ENCODE measurements around the gene MKS1. TPM values are rescaled to one million over a fixed set of nuclear protein-coding genes. Genes with fewer than 3 reads are reported as not detected.

The MKS1 gene
- total RNA-seq, 1 experiment from 2014 or later, result 29.8 TPM

DNA sequence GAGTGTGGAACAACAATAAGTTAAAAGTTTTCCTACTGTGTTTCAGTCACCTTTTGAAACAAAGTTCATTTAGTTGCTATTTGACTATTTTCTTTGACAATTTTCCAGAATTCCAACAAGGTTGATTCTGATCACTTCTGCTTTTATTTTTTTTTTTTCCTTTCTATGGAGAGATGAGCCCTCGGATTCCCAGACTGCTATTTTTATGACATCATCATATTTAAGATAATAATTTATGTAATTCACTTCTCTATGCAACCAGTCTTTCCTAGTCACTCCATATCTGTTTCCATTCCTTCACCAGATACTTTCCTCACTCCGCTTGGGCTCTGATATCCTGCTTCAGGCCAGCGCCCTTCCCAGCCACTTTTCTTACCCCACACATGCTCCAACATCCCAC is 44.2 kb downstream of the MKS1 start:
- ATAC-seq, result no peak
- ChIA-PET RAD21 (ENCODE audit: low non-redundant PET in 1 of 2, low total read pairs in 2 of 2, uncharacterized antibody in 2 of 2, unreplicated experiment in 2 of 2) (no interaction called here), POLR2A (no interaction called here), CTCF (interaction anchor here (0.8 kb wide), 1 partner anchor 53 kb away, joined by 3 read pairs; no protein-coding TSS in a partner anchor)
- DNase-seq (ENCODE audit: low read depth, low spot score), result no peak
- Histone ChIP-seq H2AFZ (ENCODE audit: low read depth, low read length, poor library complexity, severe bottlenecking) (no peak overlapping the region), H3K27me3 (ENCODE audit: insufficient read depth, low read length) (peaks cover 12% of the 10 kb centered on the region), H3K4me2 (ENCODE audit: low read length) (no peak overlapping the region), H3K9me2 (ENCODE audit: insufficient read depth) (no peaks in the 10 kb centered on the region), H3K27ac (ENCODE audit: low read depth, low read length) (no peak overlapping the region), H3K79me2 (ENCODE audit: insufficient read depth, low read length) (no peaks in the 10 kb centered on the region), H3K4me1 (ENCODE audit: control insufficient read depth in 1 of 2, insufficient read depth in 2 of 2, low read length in 2 of 2) (0 out of 4 replicates have a peak, but pooled peaks cover 0 to 2% of the 10 kb centered on the region in 2 experiments), H3K36me3 (ENCODE audit: control insufficient read depth in 1 of 2, insufficient read depth in 2 of 2, low read length in 2 of 2) (no peaks in the 10 kb centered on the region), H3K9me3 (ENCODE audit: control insufficient read depth in 1 of 2, insufficient read depth in 1 of 2, low read depth in 1 of 2, low read length in 2 of 2) (no peaks in the 10 kb centered on the region), H3K9ac (ENCODE audit: low read length) (no peak overlapping the region), H4K20me1 (ENCODE audit: insufficient read depth) (no peaks in the 10 kb centered on the region), H3K4me3 (replicated peaks in 1 of 2; ENCODE audit: low read depth in 1 of 2, low read length in 2 of 2) (no peak overlapping the region)
- intact Hi-C loops (cut with micrococcal nuclease), result loop anchor here (5.0 kb wide), 1 partner anchor 1043 kb away; no protein-coding TSS in a partner anchor
- TF ChIP-seq RAD21 (IDR thresholded peaks at IDR 0.05; ENCODE audit: low read depth) (no peak), CBX3 (IDR thresholded peaks at IDR 0.05; ENCODE audit: low read depth) (no peak), SIN3A (IDR thresholded peaks at IDR 0.05; ENCODE audit: low read depth) (no peak), YY1 (IDR thresholded peaks at IDR 0.05; ENCODE audit: extremely low read depth, insufficient replicate concordance, low read depth, low read length) (no peak), SP1 (IDR thresholded peaks at IDR 0.05; ENCODE audit: low read depth) (no peak), SRF (IDR thresholded peaks at IDR 0.05; ENCODE audit: low read depth) (no peak), ZFX (IDR thresholded peaks at IDR 0.05) (no peak), TCF7L2 (IDR thresholded peaks at IDR 0.05; ENCODE audit: borderline replicate concordance, extremely low read depth, insufficient read depth, insufficient read length) (no peak), ZNF274 (IDR thresholded peaks at IDR 0.05; ENCODE audit: low read depth, low read length) (no peak), POLR2A (IDR thresholded peaks at IDR 0.05; ENCODE audit: borderline replicate concordance, extremely low read depth, insufficient read depth, insufficient read length) (no peak), CEBPB (IDR thresholded peaks at IDR 0.05; ENCODE audit: low read depth) (no peak)
- TF ChIP-seq, protein P1, sequence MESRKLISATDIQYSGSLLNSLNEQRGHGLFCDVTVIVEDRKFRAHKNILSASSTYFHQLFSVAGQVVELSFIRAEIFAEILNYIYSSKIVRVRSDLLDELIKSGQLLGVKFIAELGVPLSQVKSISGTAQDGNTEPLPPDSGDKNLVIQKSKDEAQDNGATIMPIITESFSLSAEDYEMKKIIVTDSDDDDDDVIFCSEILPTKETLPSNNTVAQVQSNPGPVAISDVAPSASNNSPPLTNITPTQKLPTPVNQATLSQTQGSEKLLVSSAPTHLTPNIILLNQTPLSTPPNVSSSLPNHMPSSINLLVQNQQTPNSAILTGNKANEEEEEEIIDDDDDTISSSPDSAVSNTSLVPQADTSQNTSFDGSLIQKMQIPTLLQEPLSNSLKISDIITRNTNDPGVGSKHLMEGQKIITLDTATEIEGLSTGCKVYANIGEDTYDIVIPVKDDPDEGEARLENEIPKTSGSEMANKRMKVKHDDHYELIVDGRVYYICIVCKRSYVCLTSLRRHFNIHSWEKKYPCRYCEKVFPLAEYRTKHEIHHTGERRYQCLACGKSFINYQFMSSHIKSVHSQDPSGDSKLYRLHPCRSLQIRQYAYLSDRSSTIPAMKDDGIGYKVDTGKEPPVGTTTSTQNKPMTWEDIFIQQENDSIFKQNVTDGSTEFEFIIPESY (IDR thresholded peaks at IDR 0.05; ENCODE audit: extremely low read depth, insufficient replicate concordance, low read length), result no peak
- TF ChIP-seq, protein P2, sequence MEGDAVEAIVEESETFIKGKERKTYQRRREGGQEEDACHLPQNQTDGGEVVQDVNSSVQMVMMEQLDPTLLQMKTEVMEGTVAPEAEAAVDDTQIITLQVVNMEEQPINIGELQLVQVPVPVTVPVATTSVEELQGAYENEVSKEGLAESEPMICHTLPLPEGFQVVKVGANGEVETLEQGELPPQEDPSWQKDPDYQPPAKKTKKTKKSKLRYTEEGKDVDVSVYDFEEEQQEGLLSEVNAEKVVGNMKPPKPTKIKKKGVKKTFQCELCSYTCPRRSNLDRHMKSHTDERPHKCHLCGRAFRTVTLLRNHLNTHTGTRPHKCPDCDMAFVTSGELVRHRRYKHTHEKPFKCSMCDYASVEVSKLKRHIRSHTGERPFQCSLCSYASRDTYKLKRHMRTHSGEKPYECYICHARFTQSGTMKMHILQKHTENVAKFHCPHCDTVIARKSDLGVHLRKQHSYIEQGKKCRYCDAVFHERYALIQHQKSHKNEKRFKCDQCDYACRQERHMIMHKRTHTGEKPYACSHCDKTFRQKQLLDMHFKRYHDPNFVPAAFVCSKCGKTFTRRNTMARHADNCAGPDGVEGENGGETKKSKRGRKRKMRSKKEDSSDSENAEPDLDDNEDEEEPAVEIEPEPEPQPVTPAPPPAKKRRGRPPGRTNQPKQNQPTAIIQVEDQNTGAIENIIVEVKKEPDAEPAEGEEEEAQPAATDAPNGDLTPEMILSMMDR (IDR thresholded peaks at IDR 0.05 in 2 of 3, conservative IDR thresholded peaks at IDR 0.05 in 1 of 3; ENCODE audit: borderline replicate concordance in 1 of 3, insufficient read depth in 1 of 3, low read depth in 2 of 3, low read length in 2 of 3), result no peak
- TF ChIP-seq, protein P3, sequence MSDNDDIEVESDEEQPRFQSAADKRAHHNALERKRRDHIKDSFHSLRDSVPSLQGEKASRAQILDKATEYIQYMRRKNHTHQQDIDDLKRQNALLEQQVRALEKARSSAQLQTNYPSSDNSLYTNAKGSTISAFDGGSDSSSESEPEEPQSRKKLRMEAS (IDR thresholded peaks at IDR 0.05), result no peak
- TF ChIP-seq, protein P4, sequence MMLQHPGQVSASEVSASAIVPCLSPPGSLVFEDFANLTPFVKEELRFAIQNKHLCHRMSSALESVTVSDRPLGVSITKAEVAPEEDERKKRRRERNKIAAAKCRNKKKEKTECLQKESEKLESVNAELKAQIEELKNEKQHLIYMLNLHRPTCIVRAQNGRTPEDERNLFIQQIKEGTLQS (IDR thresholded peaks at IDR 0.05), result no peak
- TF ChIP-seq, protein P5, sequence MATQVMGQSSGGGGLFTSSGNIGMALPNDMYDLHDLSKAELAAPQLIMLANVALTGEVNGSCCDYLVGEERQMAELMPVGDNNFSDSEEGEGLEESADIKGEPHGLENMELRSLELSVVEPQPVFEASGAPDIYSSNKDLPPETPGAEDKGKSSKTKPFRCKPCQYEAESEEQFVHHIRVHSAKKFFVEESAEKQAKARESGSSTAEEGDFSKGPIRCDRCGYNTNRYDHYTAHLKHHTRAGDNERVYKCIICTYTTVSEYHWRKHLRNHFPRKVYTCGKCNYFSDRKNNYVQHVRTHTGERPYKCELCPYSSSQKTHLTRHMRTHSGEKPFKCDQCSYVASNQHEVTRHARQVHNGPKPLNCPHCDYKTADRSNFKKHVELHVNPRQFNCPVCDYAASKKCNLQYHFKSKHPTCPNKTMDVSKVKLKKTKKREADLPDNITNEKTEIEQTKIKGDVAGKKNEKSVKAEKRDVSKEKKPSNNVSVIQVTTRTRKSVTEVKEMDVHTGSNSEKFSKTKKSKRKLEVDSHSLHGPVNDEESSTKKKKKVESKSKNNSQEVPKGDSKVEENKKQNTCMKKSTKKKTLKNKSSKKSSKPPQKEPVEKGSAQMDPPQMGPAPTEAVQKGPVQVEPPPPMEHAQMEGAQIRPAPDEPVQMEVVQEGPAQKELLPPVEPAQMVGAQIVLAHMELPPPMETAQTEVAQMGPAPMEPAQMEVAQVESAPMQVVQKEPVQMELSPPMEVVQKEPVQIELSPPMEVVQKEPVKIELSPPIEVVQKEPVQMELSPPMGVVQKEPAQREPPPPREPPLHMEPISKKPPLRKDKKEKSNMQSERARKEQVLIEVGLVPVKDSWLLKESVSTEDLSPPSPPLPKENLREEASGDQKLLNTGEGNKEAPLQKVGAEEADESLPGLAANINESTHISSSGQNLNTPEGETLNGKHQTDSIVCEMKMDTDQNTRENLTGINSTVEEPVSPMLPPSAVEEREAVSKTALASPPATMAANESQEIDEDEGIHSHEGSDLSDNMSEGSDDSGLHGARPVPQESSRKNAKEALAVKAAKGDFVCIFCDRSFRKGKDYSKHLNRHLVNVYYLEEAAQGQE (IDR thresholded peaks at IDR 0.05; ENCODE audit: low read depth), result no peak
- no TSS peak for BruUV-seq (replicated peaks)

All from HCT116 (cell line).